NOMO-1 (cell line): Measurements from ENCODE around the gene OR2AT4.
"Not testable (repeated sequence)": the region's sequence is repeated elsewhere in the genome, so short reads cannot be mapped to it uniquely, and the experiment has no call there.

Experiments
- DNase-seq, 2 experiments: peaks; one replicate each; lab custom pipeline; 2025; ENCODE audit not compliant: unreplicated experiment in 2 of 2; lab: John Stamatoyannopoulos, UW

OR2AT4 gene

DNA sequence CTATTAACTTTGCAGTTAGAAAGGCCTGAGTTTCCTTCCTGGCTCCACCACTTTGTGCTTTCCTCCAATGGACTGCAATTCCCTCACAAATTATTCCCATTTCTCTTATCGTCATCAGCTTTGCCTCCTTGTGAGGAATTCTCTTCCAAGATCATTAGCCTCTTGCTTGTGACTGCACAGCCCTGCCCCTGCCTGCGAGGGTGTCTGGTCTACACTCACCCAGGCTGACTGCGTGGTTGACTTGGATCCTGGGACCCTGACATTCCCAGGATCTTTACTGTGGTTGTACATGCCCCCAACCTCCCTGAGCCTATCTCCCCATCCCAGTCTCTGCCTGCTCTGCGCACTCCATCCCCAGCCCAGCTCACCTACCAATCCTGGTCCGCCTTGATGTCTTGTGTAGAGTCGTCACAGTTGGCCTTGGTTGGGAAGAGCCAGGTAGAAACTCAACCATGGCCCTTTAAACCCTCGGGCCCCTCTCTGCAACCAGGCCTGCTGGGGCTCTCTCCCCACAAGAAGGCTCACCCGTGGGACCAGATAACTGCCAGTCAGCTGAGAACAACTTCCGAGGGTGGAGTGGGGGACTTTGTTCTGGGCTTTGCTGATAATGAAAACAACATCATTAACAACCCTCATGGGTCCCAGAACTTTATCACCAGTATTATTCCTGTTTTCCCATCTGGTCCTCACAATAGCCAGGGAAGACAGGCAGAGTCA lies at the start of gene OR2AT4:
OR2AT4 (minus strand) TSS at position 421 of the 717 bp plus-strand sequence.
- no peak for DNase-seq

DNA sequence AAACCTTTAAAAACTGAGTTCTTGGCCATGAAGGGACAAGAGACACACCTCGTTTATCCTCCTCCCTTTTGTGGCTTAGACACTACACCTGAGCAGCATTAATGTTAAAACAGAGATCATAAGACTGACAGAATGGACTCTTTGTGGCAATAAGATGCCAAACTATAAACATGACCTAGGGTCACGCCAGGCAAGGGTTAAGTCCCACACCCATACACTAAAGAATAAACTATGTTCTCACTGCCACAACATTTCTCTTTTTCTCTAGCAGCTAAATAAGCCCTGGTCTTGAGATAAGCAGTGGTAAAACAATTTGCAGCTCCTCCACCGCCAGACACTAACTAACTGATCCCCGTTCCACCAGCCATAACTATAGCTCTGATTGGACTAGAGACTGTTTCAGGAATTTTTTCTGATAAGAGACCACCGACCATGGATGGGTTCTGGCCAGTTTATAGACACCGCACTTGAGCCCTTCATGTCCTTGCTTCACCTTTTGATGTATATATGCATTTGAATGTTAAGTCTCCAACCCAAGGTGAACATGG lies 49.4 kb upstream of the OR2AT4 start:
- DNase-seq, result no peak

DNA sequence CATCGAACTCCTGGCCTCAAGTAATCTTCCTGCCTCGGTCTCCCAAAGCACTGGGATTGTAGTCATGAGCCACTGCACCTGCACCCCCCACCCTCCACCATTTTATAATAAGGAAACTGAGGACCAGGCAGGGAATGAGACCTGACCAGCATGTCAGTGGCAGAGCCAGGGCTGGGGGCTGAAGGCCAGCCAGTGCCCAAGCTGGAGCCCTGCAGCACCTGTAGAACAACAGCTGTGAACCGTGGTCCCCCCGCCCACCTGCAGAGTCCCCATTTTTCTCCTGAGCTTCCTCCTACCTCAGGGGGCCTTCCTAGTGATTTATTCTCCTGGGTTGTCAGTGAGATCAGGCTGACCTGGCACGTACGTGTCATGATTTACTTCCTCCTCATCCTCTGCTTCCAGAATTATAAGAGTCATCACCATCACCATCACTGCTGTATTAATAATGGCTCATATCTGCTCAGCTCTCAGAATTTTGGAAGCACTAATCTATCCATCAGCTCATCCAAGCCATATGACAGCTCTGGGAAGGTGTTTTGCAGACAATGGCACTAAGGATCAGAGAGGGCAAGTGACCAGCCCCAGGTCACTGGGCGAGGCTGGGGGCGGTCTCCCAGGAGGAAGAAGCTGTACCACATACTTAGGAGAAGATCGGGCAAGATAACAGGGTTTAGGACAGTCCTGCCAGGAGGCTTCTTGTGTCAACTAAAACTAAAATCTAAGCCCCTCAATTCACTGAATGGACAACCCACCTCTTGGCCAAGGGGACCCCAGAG lies 48.7 kb upstream of the OR2AT4 start:
- DNase-seq, result no peak

DNA sequence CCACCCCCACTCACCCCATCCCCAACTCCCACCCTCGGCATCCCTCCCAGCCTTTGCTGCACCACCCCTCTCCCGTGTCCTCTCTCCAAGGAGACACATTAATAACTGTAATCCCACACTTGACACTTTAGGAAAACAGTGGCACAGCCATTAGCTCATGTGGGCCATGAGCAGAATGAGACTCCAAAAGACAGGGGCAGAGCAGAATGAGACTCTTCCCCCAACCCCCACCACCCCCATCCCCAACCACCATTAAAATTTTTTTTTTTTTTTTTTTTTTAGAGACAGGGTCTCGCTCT lies 48.0 kb upstream of the OR2AT4 start:
- DNase-seq, result no peak

DNA sequence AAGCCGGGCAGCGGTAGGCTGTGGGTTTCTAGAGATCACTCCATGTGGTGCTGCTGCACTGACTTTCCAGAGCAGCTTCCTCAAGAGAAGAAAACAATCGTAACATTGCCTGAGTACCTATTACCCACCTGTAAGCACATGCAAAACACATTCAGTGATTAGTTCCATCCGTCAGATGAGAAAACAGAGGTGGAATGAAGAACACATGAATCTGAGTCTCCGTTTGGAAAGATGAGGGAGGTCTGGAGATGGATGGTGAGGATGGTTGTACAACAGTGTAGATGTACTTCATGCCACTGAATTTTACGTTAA lies 46.7 kb upstream of the OR2AT4 start:
- no peak for DNase-seq

DNA sequence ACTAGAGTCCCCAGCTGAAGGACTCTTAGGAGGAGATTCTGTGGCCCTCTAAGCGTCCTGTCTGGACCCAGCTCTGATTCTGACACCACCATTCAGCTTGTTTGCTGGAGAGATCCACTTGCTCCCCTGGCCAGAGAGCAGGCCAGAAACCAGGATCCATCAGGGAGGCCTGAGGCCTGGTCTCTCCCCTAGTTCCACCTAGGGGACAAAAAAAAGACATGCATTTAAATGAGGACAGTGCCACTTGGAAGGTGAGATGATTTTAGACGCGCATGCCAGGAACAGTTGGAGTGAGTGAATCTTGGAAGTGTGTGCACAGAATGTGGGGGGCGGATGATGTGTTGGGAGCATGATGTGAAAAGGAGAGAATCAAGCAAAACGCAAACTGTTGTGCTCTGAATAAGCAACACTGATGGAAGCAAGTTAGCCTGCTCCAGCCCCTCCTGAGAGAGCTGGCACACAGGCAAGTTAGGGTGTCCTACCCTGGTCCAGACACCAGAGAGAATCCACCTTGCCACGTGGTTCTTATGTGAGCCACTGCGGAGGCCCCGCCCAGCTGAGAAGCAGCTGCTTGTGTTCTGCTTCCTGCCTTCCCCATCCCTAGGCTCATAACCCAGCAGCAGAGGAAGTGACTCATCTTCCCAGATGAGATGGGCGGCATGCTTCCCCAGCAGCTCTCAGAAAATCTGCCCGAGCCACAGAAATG lies 46.2 kb upstream of the OR2AT4 start:
- peak; percentile 87 to 94 for DNase-seq

DNA sequence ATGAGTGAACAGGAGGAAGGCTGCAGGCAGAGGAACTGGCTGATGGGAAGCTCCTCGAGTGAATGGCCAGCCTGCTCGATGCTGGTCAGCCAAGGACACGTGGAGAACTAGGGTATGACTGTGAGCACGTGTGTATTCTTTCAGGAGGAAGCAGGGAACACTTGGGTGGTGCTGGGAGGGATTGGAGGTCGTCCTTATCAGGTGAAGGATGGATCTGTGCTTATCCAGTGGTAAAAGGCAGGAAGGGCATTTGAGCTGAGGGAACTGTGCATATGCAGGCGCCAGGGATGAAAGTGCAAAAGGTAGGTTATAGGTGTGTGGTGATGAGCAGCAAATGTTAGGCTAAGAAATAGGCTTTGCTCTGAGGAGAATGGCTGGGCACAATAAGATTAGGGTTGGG lies 44.5 kb upstream of the OR2AT4 start:
- DNase-seq, result no peak

DNA sequence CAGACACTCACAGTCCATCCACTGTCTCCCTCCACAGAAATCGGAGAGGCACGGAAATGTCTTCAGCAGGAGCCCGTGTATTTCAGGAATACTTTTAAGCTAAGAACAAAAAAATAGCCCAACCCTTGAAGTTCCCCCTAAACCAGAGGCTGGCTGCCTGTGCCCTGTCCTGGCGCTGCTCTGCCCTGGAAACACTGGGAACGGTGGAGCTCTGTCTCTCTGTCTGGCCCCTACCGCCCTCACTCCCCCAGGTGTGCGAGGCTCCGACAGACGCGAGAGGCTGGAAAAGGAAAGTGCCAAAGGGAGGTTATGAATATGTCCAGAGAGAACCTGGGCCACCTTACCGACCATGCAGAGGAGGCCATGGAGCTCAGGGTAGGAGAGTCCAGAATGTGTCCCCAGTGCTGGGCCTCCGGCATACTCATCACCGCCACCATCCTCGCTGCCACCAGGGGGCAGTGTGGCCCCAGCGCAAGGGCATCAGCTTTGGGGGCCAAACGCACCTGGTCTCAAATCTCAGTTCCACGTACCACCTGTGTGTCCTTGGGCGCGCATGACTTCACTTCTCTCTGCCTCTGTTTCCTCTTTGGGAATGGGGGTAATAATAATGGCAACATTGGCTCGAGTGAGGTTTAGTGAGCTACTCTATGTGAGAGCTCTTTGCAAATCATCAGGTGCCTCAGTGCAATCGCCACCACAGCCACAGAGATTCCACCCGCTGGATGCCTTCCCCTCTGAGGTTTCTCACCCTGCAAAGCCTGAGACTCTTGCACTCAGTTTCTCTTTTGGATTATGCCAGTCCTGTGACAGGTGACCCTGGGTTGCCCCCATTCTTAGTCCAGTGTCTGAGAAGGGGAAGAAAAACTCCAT lies 43.8 kb upstream of the OR2AT4 start:
- peak; percentile 9 to 25 for DNase-seq

DNA sequence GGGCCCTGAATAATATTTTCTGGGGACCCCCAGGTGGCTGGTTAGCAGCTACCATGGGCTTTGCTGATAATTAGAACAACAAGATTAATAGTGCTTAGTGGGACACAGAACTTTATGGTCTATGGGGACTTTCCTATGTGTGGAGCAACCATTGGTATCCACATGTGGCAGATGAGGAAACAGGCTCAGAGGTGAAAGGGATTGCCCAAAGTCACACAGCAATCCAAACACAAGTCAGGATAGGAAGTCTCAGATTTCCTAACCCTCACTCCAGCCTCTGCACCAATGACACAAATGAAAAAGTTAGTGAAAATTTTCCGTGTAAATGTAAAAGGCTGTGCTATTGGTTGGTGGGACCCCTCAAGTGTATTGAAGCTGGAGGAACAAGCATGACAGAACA lies 39.0 kb upstream of the OR2AT4 start:
- no peak for DNase-seq

DNA sequence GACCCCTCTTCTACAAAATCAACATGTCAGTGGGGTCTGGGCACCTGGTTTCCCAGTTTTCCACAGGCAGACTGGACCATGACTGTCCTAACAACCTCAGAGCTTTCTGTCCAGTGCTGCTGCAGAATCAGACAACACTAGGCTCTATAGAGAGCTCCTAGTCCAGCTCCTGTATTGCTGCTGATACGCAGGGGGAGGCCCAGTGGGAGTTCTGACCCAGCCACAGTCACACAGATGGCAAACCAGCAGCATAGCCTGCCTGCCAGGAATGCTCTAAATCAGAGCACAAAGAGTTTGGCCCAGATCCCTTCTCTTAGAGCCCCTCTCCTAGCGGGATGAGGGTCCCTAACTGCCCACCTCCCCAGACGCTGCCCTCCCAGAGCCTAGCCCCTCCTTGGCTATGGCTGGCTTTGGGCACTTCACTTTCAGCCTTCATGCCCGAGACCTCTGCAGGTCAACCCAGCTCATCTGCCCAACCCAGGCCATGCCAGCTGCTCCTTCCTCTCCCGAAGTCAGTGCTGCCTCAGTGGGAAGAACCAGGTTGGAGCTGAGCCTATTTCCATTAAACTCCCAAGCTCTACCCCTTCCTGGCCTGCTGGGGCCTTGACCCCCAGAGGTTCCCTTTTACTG lies 38.5 kb upstream of the OR2AT4 start:
- DNase-seq, result no peak

DNA sequence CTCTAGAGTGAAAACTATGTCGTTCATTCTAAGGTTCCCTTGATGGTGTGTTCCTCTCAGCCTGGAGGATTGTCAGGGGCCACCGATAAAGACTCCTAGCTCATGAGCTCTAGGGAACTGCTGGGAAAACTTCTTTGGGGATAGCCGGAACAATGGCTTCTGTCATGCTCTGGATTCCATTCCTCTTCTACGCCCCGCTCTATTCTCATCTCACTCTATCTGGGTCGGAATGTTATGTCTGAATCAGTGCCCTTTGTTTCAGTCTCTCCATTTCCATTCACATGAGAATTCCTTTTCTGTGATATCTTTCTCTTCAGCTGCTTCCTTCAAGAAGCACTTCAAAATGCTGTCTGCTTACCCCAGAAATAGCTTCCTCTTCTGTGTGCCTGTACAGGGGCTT lies 37.3 kb upstream of the OR2AT4 start:
- DNase-seq, result no peak

DNA sequence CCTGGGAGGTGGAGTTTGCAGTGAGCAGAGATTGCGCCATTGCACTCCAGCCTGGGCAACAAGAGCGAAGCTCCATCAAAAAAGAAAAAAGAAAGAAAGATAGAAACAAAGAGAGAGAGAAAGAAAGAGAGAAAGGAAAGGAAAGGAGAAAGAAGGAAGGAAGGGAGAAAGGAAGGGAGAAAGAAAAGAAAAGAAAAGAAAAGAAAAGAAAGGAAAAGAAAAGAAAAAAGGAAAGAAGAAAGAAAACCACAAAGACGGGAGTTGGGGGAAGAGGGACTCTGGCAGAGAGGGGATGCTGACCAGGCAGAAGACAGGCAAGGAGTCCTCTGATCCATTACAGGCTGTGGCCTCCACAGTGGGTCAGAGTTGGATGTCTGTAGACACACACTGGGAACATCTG lies 35.4 kb upstream of the OR2AT4 start:
- DNase-seq, result no peak

DNA sequence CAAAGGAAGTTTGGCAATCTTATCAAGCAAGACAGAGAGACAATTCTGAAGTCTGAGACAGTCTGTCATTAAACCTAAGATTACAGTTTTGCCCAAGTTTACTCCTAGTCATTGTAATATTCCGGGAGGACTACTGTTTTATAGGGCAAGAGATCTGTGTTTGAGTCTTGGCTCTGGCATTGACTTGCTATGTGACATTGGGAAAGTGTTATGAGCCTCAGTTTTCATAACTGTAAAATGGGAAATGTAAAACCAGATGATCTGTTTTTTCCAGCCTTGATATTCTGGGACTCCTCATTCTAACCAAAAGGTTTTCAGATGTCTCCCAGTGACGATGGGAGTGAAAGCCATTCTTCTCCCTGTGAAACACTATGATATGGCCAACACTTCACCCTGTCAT lies 29.9 kb upstream of the OR2AT4 start:
- DNase-seq, result no peak

DNA sequence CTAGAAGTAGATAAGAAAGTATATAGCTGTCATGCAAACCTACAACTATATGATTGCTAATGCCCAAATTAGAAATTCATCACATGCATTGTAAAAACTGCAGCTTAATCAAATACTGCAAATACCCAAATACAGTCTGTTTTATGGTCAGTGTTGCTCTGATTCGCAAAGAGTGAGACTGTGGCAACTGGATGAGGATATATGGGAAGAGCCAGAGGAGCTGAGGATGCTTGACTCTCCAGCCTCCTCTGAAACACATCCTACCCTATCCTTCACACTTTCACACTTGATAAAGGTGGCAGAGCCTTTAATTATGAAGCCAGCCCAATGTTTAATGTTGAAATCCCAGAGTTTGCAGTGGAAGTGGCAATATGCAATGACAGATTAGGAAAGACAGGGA lies 21.9 kb upstream of the OR2AT4 start:
- DNase-seq, result no peak

DNA sequence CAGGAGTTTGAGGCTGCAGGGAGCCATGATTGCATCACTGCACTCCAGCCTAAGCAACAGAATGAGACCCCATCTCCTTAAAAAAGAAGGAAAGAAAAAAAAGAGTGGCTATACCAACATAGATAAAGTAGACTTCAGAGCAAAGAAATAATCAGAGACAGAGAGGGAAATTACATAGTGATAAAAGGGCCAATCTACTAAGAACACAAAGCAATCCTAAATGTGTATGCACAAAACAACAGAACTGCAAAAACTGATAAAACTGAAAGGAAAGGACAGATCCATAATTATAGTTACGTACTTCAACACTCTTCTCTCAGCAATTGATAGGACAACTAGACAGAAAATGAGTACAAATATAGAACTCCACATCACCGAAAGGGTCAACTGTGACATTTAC lies 17.8 kb upstream of the OR2AT4 start:
- no peak for DNase-seq

DNA sequence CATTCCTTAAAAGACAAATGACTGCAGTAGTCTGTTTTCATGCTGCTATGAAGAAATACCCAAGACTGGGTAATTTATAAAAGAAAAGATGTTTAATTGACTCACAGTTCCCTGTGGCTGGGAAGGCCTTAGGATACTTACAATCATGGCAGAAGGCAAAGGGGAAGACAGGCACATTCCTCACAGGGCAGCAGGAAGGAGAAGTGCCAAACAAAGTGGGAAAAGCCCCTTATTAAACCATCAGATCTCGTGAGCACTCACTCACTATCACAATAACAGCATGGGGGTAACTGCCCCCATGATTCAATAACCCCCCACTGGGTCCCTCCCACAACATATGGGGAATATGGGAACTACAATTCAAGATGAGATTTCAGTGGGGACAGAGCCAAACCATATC lies 16.4 kb upstream of the OR2AT4 start:
- DNase-seq, result no peak

DNA sequence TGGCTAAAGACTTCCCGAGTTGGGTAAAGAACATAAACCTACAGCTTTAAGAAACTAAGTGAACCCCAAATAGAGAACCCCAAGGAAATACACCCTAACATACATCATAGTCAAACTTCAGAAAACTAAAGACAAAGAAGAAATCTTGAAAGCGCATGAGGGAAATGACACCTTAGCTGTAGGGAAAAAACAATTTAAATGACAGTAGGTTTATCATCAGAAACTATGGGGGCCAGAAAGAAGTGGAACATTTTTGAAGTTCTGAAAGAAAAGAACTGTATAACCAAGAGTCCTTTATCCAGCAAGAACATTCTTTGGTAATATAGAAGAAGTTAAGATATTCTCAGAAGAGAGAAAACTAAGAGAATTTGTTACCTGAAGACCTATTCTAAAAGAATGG lies 15.5 kb upstream of the OR2AT4 start:
- DNase-seq, result no peak

DNA sequence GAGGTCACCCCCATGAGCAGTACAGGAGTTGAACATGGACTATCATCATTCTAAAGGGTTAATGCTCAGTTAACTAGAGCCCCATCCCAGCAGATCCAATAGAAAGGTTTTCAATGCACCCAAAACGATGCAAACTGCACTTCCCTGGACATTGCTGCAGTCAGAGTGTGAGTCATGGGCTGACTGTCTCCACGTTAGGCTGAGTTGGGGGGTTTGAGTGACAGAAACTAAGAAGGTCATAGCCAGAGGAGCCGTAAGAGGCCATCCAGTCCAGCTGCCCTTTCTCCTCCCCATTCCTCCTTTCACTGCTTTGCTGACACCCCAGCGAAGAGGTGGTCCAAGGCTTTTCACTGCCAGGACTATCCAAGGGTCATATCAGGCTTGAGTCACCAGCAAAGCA lies 10.5 kb upstream of the OR2AT4 start:
- no peak for DNase-seq

DNA sequence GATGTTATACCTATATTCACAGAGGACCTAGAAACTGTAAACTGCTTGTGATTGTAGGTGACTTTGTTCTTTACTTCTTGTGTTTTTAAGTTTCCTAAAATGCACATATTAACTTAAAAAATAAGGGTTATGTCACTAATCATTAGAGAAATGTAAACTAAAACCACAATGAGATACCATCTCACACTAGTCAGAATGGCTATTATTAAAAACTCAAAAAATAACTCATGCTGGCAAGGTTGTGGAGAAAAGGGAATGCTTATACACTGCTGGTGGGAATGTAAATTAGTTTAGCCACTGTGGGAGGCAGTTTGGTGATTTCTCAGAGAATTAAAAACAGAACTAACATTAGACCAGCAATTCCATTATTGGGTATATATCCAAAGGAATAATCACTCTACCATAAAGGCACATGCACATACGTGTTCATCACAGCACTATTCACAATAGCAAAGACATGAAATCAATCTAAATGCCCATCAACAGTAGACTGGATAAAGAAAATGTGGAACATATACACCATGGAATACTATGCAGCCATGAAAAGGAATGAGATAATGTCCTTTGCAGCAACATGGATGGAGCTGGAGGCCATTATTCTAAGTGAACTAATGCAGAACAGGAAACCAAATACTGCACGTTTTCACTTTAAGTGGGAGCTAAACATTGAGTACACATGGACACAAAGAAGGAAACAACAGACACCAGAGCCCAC lies 9.4 kb upstream of the OR2AT4 start:
- not testable (repeated sequence) for DNase-seq

DNA sequence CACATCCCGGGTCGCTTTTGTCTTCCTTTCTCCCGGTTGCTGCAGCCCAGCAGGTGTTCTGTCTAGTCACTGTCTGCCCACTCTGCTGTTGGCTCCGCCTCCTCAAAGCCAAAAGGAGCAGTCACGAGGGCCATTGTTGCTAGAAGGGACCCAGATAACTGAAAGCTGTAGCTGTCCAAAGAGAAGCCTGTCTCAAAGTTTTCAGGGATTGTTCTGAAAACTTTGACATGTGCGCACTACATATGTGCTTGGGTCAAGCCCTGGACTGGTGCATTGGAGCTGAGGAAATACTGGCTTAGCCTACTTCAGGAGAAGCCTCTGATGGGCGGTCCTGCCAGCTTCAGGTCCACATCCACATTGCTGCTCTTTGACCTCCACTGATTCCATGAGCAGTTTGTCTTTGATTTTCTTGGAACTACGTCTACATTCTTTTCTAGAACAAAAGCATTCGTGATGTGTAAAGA lies 8.8 kb upstream of the OR2AT4 start:
- no peak for DNase-seq
